Lung (tissue), 12 donors: Measurements from ENCODE around the gene RHBG. TPM values are rescaled to one million over a fixed set of nuclear protein-coding genes. Genes with fewer than 3 reads are reported as not detected.

Experiments
- ATAC-seq: fragments of 200-7000 bp; cut with Tn5 transposase; one replicate; pipeline ENCODE4 v1.9.1; 2020; ENCODE audit warnings: moderate number of reproducible peaks; ENCODE audit not compliant: insufficient read depth, low FRiP score
- DNase-seq, 3 donors: peaks; one replicate each; pipeline ENCODE4 v3.0.0-alpha.2; 2013 to 2017
- H3K27ac ChIP-seq, 2 donors: one replicate each; pipeline ENCODE4 v1.5.1; 2013; ENCODE audit warnings: mild to moderate bottlenecking in 2 of 2, moderate library complexity in 2 of 2, control low read depth in 1 of 2, inconsistent platforms in 1 of 2, low read depth in 1 of 2, low read length in 1 of 2
- H3K27me3 ChIP-seq, 3 donors: one replicate each; pipeline ENCODE4 v1.5.1; 2013; ENCODE audit warnings: low read length in 2 of 3; ENCODE audit not compliant: control insufficient read depth in 3 of 3, insufficient read depth in 3 of 3
- H3K36me3 ChIP-seq, 4 donors: one replicate each; pipeline ENCODE4 v1.5.1; 2013; ENCODE audit warnings: low read length in 4 of 4, mild to moderate bottlenecking in 1 of 4, moderate library complexity in 1 of 4; ENCODE audit not compliant: control insufficient read depth in 4 of 4, insufficient read depth in 4 of 4
- H3K4me1 ChIP-seq, 5 donors: one replicate each; pipeline ENCODE4 v1.5.1; 2013; ENCODE audit warnings: low read length in 5 of 5, mild to moderate bottlenecking in 2 of 5, moderate library complexity in 1 of 5; ENCODE audit not compliant: control insufficient read depth in 5 of 5, insufficient read depth in 5 of 5
- H3K4me3 ChIP-seq: one replicate; pipeline ENCODE4 v1.5.1; 2013; ENCODE audit warnings: mild to moderate bottlenecking, control low read depth, moderate library complexity
- H3K9ac ChIP-seq, 2 donors: one replicate each; pipeline ENCODE4 v1.5.1; 2013; ENCODE audit warnings: low read length in 2 of 2, control low read depth in 1 of 2; ENCODE audit not compliant: insufficient read depth in 1 of 2
- H3K9me3 ChIP-seq, 4 donors: one replicate each; pipeline ENCODE4 v1.5.1; 2013; ENCODE audit warnings: low read length in 3 of 4, mild to moderate bottlenecking in 1 of 4, moderate library complexity in 1 of 4; ENCODE audit not compliant: control insufficient read depth in 4 of 4, insufficient read depth in 3 of 4
- WGBS, 2 donors: extraction: QIAGEN DNeasy Blood & Tissue Kit; methylation state at CpG; one replicate each; pipeline ENCODE4 v1.1.7; 2013; 5-methylcytosine and 5-hydroxymethylcytosine counted together
- polyA plus RNA-seq, 2 donors: library from polyadenylated mRNA; stranded (reverse); fragments of 200-250 nt; gene quantifications; one replicate each; pipeline ENCODE4 v1.2.1, GENCODE V29; 2013
- total RNA-seq, 2 donors: library from RNA; depleted of rRNA in 1 of 2; stranded (reverse); fragments of >200 nt in 1 of 2; gene quantifications; one replicate each; pipeline ENCODE4 v1.2.1, GENCODE V29; 2014 to 2021
- TF ChIP-seq, protein P1 (sequence below): IDR thresholded peaks from 2 replicates; pipeline ENCODE4 v1.5.1; 2012; ENCODE audit warnings: mild to moderate bottlenecking; ENCODE audit errors: control extremely low read depth, extremely low read depth
- donor health status: control.
- donor health status: control.
- donor health status: Bipolar disorder and iron deficiency.
- donor health status: healthy.
- donor health status: DM: yes; HTN: yes; CAD: no.

Gene RHBG
- total and polyA plus RNA-seq, 4 donors: 0.18 to 0.74 TPM; not detected in 2

DNA sequence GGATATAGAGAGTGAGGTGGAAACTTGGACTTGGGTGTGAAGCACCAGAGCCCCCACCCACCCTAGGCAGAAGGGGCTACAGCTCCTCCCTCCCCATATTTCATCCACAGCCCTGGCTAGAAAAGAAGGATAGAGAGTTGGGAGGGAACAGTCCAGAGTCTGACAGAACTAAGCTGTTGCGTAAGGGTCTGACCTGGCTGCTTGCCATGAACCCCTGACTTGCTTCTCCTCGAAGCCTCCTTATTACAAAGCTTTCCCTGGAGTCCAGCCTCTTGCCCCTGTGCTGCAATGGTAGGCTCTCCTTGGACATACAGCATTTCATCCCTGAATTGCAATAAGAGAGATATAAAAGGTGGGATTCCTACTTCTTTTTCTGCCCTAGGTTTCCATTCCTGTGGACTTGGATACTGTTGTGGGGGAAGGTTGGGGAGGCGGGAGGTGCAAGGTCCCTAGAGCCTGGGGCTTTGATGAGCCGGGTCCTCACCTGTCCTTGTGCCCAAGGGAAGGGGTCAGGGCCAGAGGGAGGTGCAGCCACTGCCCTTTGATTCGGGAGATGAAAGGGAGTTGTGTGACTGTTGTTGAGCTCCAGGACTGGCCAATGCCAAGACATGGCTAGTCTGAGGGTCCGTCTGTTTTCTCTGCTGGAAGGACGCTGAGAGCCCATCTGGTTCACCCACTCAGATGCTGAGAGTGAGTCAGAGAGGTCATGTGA lies 2.7 kb downstream of the RHBG start:
- ATAC-seq (no peak), DNase-seq (peak; percentile 84 to 91 (median 87))
- peaks cover 0 to 5% (median 0%) of the 10 kb centered on the region in 3 donors for H3K27me3 ChIP-seq
- no peak overlapping the region for H3K4me3 ChIP-seq
- H3K9ac ChIP-seq: no peak overlapping the region
- TF ChIP-seq, protein P1, sequence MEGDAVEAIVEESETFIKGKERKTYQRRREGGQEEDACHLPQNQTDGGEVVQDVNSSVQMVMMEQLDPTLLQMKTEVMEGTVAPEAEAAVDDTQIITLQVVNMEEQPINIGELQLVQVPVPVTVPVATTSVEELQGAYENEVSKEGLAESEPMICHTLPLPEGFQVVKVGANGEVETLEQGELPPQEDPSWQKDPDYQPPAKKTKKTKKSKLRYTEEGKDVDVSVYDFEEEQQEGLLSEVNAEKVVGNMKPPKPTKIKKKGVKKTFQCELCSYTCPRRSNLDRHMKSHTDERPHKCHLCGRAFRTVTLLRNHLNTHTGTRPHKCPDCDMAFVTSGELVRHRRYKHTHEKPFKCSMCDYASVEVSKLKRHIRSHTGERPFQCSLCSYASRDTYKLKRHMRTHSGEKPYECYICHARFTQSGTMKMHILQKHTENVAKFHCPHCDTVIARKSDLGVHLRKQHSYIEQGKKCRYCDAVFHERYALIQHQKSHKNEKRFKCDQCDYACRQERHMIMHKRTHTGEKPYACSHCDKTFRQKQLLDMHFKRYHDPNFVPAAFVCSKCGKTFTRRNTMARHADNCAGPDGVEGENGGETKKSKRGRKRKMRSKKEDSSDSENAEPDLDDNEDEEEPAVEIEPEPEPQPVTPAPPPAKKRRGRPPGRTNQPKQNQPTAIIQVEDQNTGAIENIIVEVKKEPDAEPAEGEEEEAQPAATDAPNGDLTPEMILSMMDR: no peak
- H3K27ac ChIP-seq: no peak overlapping the region
- H3K36me3 ChIP-seq: no peaks in the 10 kb centered on the region
- peaks cover 0 to 19% (median 5%) of the 10 kb centered on the region in 5 donors for H3K4me1 ChIP-seq
- 49 to 50% methylated on average over 7 of the region's 7 CpGs for whole genome bisulfite sequencing, 2 donors
- no peaks in the 10 kb centered on the region for H3K9me3 ChIP-seq

DNA sequence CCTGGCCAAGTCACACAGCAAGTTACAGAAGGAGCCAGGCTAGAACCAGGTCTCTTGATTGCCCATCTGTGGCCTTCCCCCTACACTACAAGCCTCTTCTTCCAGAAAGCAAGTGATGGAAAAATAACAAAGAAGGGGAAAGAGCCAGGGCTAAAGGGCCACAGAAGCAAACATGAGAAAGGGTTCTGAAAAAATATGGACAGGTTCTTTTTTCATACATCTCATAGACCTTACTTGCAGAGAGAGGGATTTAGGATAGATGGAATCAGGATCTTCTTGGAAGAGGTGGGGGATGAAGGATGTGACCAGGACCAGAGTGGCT lies 3.2 kb downstream of the RHBG start:
- DNase-seq (no peak), ATAC-seq (no peak)
- H3K9ac ChIP-seq: no peak overlapping the region
- H3K36me3 ChIP-seq: no peaks in the 10 kb centered on the region
- TF ChIP-seq, protein P1: no peak
- H3K27ac ChIP-seq: no peak overlapping the region
- peaks cover 0 to 5% (median 0%) of the 10 kb centered on the region in 3 donors for H3K27me3 ChIP-seq
- no peaks in the 10 kb centered on the region for H3K9me3 ChIP-seq
- peaks cover 0 to 19% (median 5%) of the 10 kb centered on the region in 5 donors for H3K4me1 ChIP-seq
- no peak overlapping the region for H3K4me3 ChIP-seq

DNA sequence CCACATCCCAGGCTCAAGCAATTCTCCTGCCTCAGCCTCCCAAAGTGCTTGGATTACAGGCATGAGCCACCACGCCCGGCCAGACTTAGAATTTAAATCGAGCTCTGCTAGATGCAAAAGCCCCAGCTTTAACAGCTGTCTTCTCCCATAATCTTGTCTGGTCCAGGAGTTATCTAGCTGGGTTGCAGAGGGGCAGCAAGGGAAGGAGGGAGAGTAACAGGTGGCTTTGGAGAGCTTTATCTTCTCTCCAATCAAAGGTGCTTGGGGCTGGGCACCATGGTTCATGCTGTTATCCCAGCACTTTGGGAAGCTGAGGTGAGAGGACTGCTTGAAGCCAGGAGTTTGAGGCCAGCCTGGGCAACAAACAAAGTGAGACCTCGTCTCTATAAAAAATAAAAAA lies 3.9 kb downstream of the RHBG start:
- no peak overlapping the region for H3K9ac ChIP-seq
- no peaks in the 10 kb centered on the region for H3K9me3 ChIP-seq
- peaks cover 0 to 19% (median 5%) of the 10 kb centered on the region in 5 donors for H3K4me1 ChIP-seq
- no peaks in the 10 kb centered on the region for H3K36me3 ChIP-seq
- DNase-seq (no peak), ATAC-seq (no peak)
- peaks cover 0 to 5% (median 0%) of the 10 kb centered on the region in 3 donors for H3K27me3 ChIP-seq
- TF ChIP-seq, protein P1: no peak
- H3K27ac ChIP-seq: no peak overlapping the region
- H3K4me3 ChIP-seq: no peak overlapping the region
- WGBS, 2 donors: 80 to 83% methylated on average over 4 of the region's 4 CpGs

DNA sequence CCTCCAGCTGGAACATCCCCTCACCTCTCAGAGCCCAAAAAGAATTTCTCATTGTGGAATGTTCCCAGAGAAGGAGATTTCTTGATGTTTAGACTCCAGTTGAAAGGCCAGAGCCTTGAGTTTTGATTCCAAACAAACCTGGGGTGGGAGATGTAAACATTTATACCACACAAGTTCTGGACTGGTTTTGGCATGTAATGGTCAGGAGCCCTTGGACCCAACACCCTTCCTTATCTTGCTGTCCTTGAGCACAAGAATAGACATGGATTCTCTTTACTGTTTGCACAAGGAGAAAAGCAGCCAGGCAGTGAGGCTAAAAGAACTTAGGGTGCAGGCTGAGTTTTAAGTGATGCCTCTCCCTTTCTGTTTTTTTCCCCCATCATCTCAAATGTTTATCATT lies 4.5 kb downstream of the RHBG start:
- no peak overlapping the region for H3K27ac ChIP-seq
- H3K9ac ChIP-seq: no peak overlapping the region
- peaks cover 0 to 14% (median 5%) of the 10 kb centered on the region in 5 donors for H3K4me1 ChIP-seq
- peaks cover 0 to 5% (median 0%) of the 10 kb centered on the region in 3 donors for H3K27me3 ChIP-seq
- TF ChIP-seq, protein P1: no peak
- H3K36me3 ChIP-seq: no peaks in the 10 kb centered on the region
- H3K4me3 ChIP-seq: no peak overlapping the region
- no peak for DNase-seq
- no peaks in the 10 kb centered on the region for H3K9me3 ChIP-seq
- ATAC-seq: no peak
